HG03457 (cell line): Measurements from ENCODE around the gene MXD1.
A peak's percentile ranks its signal among the peaks of the same experiment; 100 is the strongest.
"Not testable (repeated sequence)": the region's sequence is repeated elsewhere in the genome, so short reads cannot be mapped to it uniquely, and the experiment has no call there.

Experiments used
- ATAC-seq: cut with Tn5 transposase; IDR thresholded peaks from one replicate; pipeline ENCODE4 v1.9.1; 2021; ENCODE audit warnings: moderate number of reproducible peaks; ENCODE audit not compliant: unreplicated experiment

The MXD1 gene

GRCh38 chr2:69914950-69915945 is at the start of gene MXD1:
Gene MXD1 (plus strand): TSS chr2:69915109. CDS start chr2:69915331, 222 bp downstream.
- ATAC-seq: no peak

GRCh38 chr2:69888451-69888850 is 26.5 kb upstream of the MXD1 start:
- no peak for ATAC-seq

- no peak for ATAC-seq
Measured at GRCh38 chr2:69889302-69889701, 25.6 kb upstream of the MXD1 start.

- no peak for ATAC-seq
Measured at GRCh38 chr2:69890881-69891280, 24.0 kb upstream of the MXD1 start.

GRCh38 chr2:69892838-69893424 is 22.0 kb upstream of the MXD1 start:
- not testable (repeated sequence) for ATAC-seq

- no peak for ATAC-seq
Measured at GRCh38 chr2:69893684-69894551, 21.0 kb upstream of the MXD1 start, which contains the start of gene SNRNP27. Gene SNRNP27 (plus strand): TSS chr2:69893956. CDS start chr2:69893985, 29 bp downstream.

- ATAC-seq: not testable (repeated sequence)
Measured at GRCh38 chr2:69894737-69895136, 20.2 kb upstream of the MXD1 start.

GRCh38 chr2:69902213-69902922 is 12.5 kb upstream of the MXD1 start:
- no peak for ATAC-seq

- no peak for ATAC-seq
Measured at GRCh38 chr2:69907216-69907615, 7.7 kb upstream of the MXD1 start.

- no peak for ATAC-seq
Measured at GRCh38 chr2:69911985-69912563, 2.8 kb upstream of the MXD1 start.

- ATAC-seq: peak; percentile 81
Measured at GRCh38 chr2:69914164-69914949, 552 bp upstream of the MXD1 start.

- ATAC-seq: no peak
Measured at GRCh38 chr2:69916106-69916505, 1.2 kb downstream of the MXD1 start.

- ATAC-seq: no peak
Measured at GRCh38 chr2:69917852-69918251, 2.9 kb downstream of the MXD1 start.

GRCh38 chr2:69918401-69918800 is 3.5 kb downstream of the MXD1 start:
- ATAC-seq: no peak

- no peak for ATAC-seq
Measured at GRCh38 chr2:69923116-69923515, 8.2 kb downstream of the MXD1 start.

GRCh38 chr2:69926849-69927515 is 12.1 kb downstream of the MXD1 start:
- no peak for ATAC-seq

- ATAC-seq: no peak
Measured at GRCh38 chr2:69931832-69932595, 17.1 kb downstream of the MXD1 start.

GRCh38 chr2:69932596-69932922 is 17.6 kb downstream of the MXD1 start:
- ATAC-seq: no peak
